IPS-18a (cell line): ENCODE data around the gene MST1R.
"Not testable (repeated sequence)": the region's sequence is repeated elsewhere in the genome, so short reads cannot be mapped to it uniquely, and the experiment has no call there.

ENCODE experiments used
- H3K27ac ChIP-seq: one replicate; pipeline ENCODE4 v1.5.1; 2013; ENCODE audit warnings: low read length
- H3K27me3 ChIP-seq: one replicate; pipeline ENCODE4 v1.6.1; 2013; ENCODE audit warnings: mild to moderate bottlenecking, low read length; ENCODE audit not compliant: control insufficient read depth, insufficient read depth
- H3K36me3 ChIP-seq: one replicate; pipeline ENCODE4 v1.6.1; 2013; ENCODE audit warnings: low read depth, low read length; ENCODE audit not compliant: control insufficient read depth
- H3K4me1 ChIP-seq: one replicate; pipeline ENCODE4 v1.6.1; 2013; ENCODE audit warnings: low read depth, low read length; ENCODE audit not compliant: control insufficient read depth
- H3K4me3 ChIP-seq: one replicate; pipeline ENCODE4 v1.5.1; 2013; ENCODE audit warnings: low read length
- H3K9ac ChIP-seq: one replicate; pipeline ENCODE4 v1.6.1; 2013; ENCODE audit warnings: mild to moderate bottlenecking, low read length, moderate library complexity
- H3K9me3 ChIP-seq: one replicate; pipeline ENCODE4 v1.6.1; 2013; ENCODE audit warnings: low read depth, low read length; ENCODE audit not compliant: control insufficient read depth

The MST1R gene

DNA sequence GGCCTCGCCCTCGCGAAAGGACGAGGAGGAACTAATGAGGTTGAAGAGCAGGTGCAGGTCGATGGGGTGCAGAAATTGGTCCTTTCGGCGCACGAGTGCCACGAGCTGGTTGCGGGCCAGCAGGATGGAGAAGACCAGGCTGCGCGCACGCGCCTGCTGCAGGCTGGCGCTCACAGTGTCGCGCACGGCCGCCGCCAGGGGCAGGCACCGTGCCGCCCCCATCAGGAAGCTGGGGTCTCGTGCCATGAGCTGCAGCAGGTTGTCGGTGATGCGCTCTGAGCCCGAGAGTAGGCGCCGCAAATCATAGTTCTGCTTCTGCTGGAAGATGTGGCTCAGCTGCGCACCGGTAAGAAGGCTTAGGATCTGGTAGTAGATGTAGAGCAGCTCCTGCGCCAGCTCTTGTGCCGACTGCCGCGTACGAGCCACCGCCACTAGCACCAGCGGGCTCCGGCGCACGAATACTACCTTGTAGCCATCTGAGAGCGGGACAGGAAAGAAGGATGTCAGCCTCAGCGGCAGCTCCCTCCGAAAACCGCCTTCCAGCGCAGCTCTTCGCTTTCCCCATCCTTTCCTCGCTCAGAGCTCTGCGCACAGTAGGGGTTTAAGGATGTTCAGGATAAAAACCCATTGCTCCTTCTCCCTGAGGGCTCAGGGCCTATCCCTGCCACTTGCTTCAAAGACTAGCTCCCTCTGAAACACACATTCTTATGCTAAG, 6.9 kb upstream of the MST1R start:
- H3K9me3 ChIP-seq: no peaks in the 10 kb centered on the region
- no peak overlapping the region for H3K9ac ChIP-seq
- H3K36me3 ChIP-seq: no peaks in the 10 kb centered on the region
- peaks cover 28% of the 10 kb centered on the region for H3K27me3 ChIP-seq
- H3K4me1 ChIP-seq: peaks cover 20% of the 10 kb centered on the region
- peak overlapping the region; percentile 48 for H3K4me3 ChIP-seq
- H3K27ac ChIP-seq: no peak overlapping the region

DNA sequence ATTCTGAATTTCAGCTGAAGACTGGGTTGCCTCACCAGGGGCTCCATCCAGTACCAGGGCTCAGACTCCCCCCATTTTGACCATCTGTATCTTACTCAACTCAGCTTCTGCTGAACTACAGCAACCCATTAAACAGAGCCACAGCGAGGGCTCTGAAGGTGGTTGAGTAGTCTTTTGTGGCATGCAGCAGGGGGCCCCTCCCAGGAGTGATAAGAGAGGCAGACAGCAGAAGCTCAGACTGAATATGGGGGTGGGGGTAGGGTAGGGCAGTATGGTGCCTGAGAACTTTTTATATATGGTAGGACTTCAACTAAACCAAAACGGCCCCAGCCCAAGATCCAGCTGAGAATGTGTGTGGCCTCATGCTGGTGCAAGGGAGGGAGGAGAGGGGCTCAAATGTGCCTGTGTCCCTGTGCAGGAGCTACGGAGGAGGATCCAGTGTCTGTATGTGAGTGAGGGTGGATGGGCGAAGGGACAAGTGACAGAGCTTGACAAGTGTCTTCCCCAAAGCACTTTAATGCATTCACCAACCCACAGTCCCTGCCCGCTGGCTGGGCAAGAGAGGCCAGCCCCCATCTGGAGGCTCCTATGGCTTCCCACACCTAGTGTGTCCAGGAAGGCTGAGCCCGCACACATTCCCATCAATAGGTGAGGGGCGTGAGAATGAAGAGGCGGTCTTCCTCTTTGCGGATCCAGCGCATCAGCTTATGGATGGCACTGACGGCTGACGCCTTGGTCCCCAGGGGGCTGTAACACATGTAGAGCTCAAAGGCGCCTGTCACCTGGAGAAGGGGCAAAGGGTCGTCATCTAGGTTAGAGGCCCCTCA, 4.9 kb upstream of the MST1R start:
- no peaks in the 10 kb centered on the region for H3K9me3 ChIP-seq
- no peak overlapping the region for H3K9ac ChIP-seq
- H3K36me3 ChIP-seq: no peaks in the 10 kb centered on the region
- peaks cover 23% of the 10 kb centered on the region for H3K4me1 ChIP-seq
- no peak overlapping the region for H3K27ac ChIP-seq
- peaks cover 28% of the 10 kb centered on the region for H3K27me3 ChIP-seq
- H3K4me3 ChIP-seq: no peak overlapping the region

DNA sequence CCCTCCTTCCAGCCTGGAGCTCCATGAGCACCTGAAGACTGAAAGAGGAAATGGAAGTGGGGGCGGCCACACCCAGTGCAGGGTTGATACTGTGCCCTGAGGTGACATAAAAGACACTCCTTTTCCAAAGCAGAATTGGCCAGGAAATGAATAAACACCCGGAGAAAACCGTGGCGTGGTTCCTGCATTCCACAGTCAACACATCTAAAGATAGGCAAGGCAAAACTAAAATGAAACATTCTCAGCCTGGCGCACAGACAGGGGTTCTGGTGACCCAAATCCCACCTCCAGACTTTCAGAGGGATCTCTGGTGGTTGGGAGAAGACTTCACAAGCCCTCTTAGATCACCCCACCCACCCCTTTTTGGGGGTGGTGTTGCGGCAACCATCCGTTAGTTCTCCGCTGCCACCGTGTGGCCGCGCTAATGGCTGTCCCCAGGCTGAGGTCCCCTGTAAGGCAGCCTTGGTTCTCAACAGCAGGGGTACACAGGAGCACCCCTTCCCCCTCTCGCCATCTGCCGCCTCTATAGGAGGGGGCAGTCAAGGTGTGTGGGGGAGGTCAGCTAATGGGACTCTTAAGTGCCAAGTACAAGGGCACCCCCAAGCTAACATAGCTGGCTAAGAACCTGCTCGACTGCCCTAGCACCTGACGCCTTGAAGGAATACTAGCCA, 2.5 kb upstream of the MST1R start:
- Histone ChIP-seq H3K27me3 (peaks cover 23% of the 10 kb centered on the region), H3K27ac (no peak overlapping the region), H3K4me3 (no peak overlapping the region), H3K9me3 (no peaks in the 10 kb centered on the region), H3K4me1 (peaks cover 19% of the 10 kb centered on the region), H3K9ac (no peak overlapping the region), H3K36me3 (no peaks in the 10 kb centered on the region)

DNA sequence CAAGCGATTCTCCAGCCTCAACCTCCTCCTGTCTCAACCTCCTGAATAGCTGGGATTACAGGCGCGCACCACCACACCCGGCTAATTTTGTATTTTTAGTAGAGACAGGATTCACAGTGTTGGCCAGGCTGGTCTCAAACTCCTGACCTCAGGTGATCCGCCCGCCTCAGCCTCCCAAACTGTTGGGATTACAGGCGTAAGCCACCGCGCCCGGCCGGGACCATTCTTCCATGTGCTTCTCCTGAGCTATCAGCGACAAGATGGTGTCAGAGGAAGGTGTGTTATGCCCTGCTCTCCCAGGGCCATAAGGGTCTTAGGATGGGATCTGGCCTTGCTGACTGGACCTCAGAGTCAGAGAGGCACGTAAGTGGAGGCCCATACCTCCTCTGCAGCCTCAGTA, 775 bp upstream of the MST1R start:
- peaks cover 15% of the 10 kb centered on the region for H3K4me1 ChIP-seq
- H3K9me3 ChIP-seq, H3K9ac ChIP-seq, H3K36me3 ChIP-seq, H3K27ac ChIP-seq: not testable (repeated sequence)
- peaks cover 14% of the 10 kb centered on the region for H3K27me3 ChIP-seq
- H3K4me3 ChIP-seq: peak overlapping the region; percentile 20

DNA sequence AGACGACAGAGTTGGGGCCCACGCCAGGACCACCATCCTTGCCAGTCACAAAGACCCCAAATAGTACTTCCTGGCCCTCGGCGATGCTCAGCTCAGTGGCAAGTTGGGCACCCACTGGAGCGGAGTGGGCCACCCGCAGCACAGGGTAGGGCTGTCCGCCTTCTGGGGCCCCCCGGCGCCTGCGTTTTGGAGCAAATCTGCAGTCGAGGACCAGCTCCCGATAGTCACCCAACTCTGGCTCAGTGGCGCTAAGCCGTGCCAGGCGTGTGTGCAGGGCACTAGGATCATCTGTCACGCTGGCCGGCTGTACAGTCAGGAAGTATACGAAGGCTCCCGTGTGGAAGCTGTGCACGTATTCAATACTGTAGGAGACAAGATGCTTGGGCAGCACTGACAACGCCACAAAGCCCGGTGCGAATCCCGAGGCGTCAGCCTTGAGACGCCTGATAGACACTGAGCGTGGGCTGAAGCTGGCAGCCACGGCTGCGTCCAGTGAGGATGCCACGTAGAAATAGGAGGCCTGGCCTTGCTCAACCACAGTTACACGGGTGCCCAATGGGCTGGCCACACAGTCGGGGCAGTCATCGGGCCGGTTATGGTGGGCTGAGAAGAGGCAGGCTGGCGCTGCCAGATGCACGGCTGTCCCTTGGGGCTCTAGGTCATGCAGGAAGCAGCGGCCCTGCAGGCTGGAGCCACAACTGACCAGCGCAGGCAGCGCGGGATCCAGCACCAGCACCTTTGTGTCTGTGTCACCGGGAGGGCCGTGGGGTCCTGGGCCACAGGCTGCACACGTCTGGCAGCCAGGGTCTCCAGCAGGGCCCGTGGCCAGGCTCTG, 945 bp downstream of the MST1R start:
- Histone ChIP-seq H3K4me1 (peaks cover 11% of the 10 kb centered on the region), H3K4me3 (no peak overlapping the region), H3K36me3 (no peaks in the 10 kb centered on the region), H3K27me3 (peaks cover 5% of the 10 kb centered on the region), H3K27ac (no peak overlapping the region), H3K9ac (no peak overlapping the region), H3K9me3 (no peaks in the 10 kb centered on the region)

DNA sequence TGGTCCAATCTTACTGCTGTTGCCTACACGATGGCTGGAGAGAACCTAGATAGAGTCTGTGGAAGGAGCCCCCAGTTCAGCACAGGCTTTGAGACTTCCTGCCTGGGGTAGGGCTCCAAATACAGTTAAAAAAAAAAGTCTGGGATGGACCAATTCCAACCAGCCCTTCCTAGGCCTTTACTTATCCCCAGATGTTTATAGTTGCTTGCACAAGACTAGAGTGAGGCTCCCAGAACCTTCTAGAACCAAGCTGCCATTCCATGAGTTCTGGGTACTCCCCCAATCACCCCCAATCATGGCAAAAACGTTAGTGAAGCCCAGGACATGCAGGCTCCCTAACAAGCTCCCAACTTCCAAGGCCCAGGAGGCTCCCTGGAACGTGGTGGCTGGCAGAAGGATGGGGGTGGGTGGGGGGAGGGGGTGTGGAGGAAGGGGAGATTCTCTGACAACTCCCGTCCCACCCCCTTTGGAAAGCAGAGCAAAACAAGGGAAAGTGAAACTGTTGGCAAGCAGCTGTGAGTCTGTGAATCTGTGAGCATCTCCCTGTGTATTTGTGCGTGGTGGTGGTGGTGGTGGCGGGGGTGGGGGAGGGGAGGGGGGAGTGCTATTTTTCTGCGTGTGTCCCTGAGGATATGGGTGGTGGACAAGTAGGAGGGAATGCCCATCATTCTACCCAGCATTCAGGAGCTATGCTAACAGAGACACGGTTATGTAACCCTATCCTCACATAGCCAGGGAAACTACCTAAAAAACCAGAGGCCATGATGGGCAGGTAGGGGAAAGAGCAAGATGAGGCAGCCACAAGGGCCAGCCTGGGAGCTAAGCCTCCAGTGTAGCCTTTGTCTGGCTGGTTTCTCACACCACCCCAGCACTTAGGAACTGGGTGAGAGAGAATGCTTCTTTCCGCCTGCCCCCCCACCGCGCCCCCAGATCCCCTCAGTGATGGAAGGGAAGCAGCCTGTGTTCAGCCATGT, 2.0 kb downstream of the MST1R start:
- Histone ChIP-seq H3K36me3 (no peaks in the 10 kb centered on the region), H3K27me3 (peaks cover 5% of the 10 kb centered on the region), H3K9ac (no peak overlapping the region), H3K9me3 (no peaks in the 10 kb centered on the region), H3K4me3 (no peak overlapping the region), H3K4me1 (peaks cover 11% of the 10 kb centered on the region), H3K27ac (no peak overlapping the region)

DNA sequence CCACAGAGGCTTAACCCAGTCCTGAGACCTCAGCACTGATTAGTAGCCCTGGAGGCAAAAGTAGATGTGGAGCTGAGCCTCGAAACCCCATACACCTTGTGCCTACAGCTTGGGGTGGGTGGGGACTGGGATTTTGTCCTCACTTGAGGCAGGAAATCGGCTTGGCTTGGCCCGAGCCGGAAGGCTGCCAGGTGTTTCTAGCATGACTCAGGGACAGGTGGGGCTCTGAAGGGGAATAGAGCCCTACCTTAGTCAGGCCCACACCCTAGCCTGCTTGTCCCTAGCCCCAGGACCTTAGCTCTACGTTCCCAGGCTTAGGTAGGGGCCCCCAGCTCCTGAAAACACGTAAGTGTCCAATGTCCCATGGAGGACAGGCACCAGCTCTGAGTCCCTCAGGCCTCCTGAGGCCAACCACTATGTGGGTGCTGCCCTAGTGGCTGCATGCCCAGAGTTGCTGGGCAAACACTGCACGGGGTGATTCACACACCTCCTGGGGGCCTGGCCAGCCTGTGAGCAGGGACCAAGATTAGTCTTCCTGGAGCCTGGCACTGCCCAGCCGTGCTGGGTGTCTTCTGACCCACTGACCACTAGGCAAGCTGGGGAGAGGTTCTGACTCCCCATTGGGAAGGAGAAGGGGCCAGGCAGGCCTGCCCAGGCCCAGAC, 3.1 kb downstream of the MST1R start:
- no peak overlapping the region for H3K27ac ChIP-seq
- H3K9ac ChIP-seq: no peak overlapping the region
- peaks cover 3% of the 10 kb centered on the region for H3K4me1 ChIP-seq
- H3K27me3 ChIP-seq: peaks cover 5% of the 10 kb centered on the region
- no peaks in the 10 kb centered on the region for H3K9me3 ChIP-seq
- H3K4me3 ChIP-seq: no peak overlapping the region
- no peaks in the 10 kb centered on the region for H3K36me3 ChIP-seq

DNA sequence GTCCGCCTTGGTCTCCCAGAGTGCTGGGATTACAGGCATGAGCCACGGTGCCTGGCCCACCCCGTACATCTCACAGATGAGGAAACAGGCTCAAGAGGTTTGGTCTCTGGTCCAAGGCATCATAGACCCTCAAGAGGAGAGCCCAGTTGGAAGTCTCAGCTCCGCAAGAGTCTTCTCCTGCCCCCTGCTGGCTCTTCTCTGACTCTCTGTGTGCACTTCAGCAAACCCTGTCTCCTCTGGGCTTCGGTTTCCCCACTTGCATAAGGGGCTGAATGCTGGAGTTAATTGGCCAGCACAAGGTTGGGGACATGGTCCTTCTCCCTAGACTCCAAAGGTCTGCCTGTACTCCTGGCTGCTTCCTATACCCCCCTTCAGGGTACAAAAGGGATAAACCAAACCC, 3.9 kb downstream of the MST1R start:
- Histone ChIP-seq H3K27ac (no peak overlapping the region), H3K27me3 (peaks cover 5% of the 10 kb centered on the region), H3K9me3 (no peaks in the 10 kb centered on the region), H3K36me3 (no peaks in the 10 kb centered on the region), H3K4me1 (peaks cover 3% of the 10 kb centered on the region), H3K4me3 (no peak overlapping the region), H3K9ac (no peak overlapping the region)

DNA sequence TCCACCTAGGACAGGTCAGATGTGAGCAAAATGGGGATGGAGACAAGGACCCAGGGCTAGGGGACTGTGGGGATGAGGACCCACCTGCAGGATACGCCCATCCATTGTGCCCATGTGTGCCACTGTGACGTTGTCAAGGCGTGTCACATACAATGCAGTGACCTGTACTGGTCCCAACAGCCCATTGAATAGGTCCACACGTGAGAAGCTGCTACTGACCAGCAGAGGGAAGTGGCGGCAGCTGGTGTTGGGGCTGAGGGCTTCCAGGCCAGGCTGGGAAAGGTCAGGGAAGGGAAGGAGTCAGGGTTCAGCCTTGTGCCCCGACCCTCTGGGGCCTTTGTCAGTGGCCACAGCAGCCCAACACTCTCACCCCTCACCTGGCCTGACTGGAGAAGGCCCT, 4.7 kb downstream of the MST1R start:
- Histone ChIP-seq H3K4me3 (no peak overlapping the region), H3K27ac (no peak overlapping the region), H3K4me1 (peaks cover 1% of the 10 kb centered on the region)

DNA sequence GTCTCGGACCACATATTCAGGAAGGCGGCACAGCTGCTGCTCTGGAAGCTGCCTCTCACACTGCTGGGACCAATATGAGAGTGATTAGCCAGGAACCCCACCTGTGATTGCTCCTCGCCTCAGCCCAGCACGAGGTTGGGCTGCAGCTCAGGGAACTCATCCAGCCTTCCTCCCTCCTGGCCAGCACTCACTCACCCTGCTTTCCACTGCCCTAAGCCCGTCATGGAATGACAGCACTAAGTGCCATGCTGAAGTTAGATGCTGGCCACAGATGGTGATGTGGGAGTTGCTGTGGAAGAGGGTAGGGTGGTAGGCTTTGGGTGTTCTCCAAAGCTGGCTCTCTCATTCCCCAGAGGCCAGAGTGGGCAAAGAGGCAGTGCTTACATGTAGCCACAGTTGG, 7.3 kb downstream of the MST1R start:
- Histone ChIP-seq H3K9me3 (no peaks in the 10 kb centered on the region), H3K4me3 (no peak overlapping the region), H3K27me3 (no peaks in the 10 kb centered on the region), H3K27ac (no peak overlapping the region), H3K9ac (no peak overlapping the region), H3K4me1 (no peaks in the 10 kb centered on the region), H3K36me3 (no peaks in the 10 kb centered on the region)

More for the DNA sequence above, 4.7 kb downstream of the MST1R start:
- H3K9me3 ChIP-seq: no peaks in the 10 kb centered on the region
- no peaks in the 10 kb centered on the region for H3K36me3 ChIP-seq
- no peak overlapping the region for H3K9ac ChIP-seq
- peaks cover 5% of the 10 kb centered on the region for H3K27me3 ChIP-seq
